ENCODE measurements around the gene CD300E.

CD300E gene

GRCh38 chr17:74598346-74599022 lies 25.1 kb downstream of the CD300E start (continued):
- no peak for TF ChIP-seq TCF4 (CRISPR knock-in tag; IDR thresholded peaks at IDR 0.05; ENCODE audit: borderline replicate concordance)
- TF ChIP-seq POU6F1 (CRISPR knock-in tag; IDR thresholded peaks at IDR 0.05; ENCODE audit: borderline replicate concordance, low read depth), result no peak
- TF ChIP-seq PPARA (CRISPR knock-in tag; IDR thresholded peaks at IDR 0.05; ENCODE audit: borderline replicate concordance), result no peak
- TF ChIP-seq CREB5 (CRISPR knock-in tag; IDR thresholded peaks at IDR 0.05; ENCODE audit: low read depth), result no peak
- TF ChIP-seq BACH2 (CRISPR knock-in tag; IDR thresholded peaks at IDR 0.05; ENCODE audit: borderline replicate concordance), result no peak

- no peak for ATAC-seq
- no peak for TF ChIP-seq ARNTL (CRISPR knock-in tag; IDR thresholded peaks at IDR 0.05; ENCODE audit: borderline replicate concordance, low read depth)
- no peak for TF ChIP-seq BACH2 (CRISPR knock-in tag; IDR thresholded peaks at IDR 0.05; ENCODE audit: borderline replicate concordance)
Observed at GRCh38 chr17:74597069-74597790, 26.3 kb downstream of the CD300E start.

- ATAC-seq, result no peak
- no peak for TF ChIP-seq CSRNP3 (CRISPR knock-in tag; IDR thresholded peaks at IDR 0.05)
- TF ChIP-seq CREB5 (CRISPR knock-in tag; IDR thresholded peaks at IDR 0.05; ENCODE audit: low read depth), result no peak
- TF ChIP-seq ARNTL (CRISPR knock-in tag; IDR thresholded peaks at IDR 0.05; ENCODE audit: borderline replicate concordance, low read depth), result no peak
- TF ChIP-seq TOX (CRISPR knock-in tag; IDR thresholded peaks at IDR 0.05; ENCODE audit: borderline replicate concordance), result no peak
- TF ChIP-seq BACH2 (CRISPR knock-in tag; IDR thresholded peaks at IDR 0.05; ENCODE audit: borderline replicate concordance), result no peak
- no peak for TF ChIP-seq ZNF565 (CRISPR knock-in tag; conservative IDR thresholded peaks at IDR 0.05; ENCODE audit: low read depth)
- no peak for TF ChIP-seq OSR1 (CRISPR knock-in tag; IDR thresholded peaks at IDR 0.05)
- no peak for TF ChIP-seq CSDC2 (CRISPR knock-in tag; IDR thresholded peaks at IDR 0.05)
- TF ChIP-seq ZNF8 (CRISPR knock-in tag; IDR thresholded peaks at IDR 0.05), result no peak
- TF ChIP-seq POU6F1 (CRISPR knock-in tag; IDR thresholded peaks at IDR 0.05; ENCODE audit: borderline replicate concordance, low read depth), result no peak
- TF ChIP-seq SNAI2 (CRISPR knock-in tag; IDR thresholded peaks at IDR 0.05), result no peak
- TF ChIP-seq RARB (CRISPR knock-in tag; IDR thresholded peaks at IDR 0.05), result no peak
- no peak for TF ChIP-seq GLIS3 (CRISPR knock-in tag; IDR thresholded peaks at IDR 0.05)
- TF ChIP-seq ESRRG (CRISPR knock-in tag; IDR thresholded peaks at IDR 0.05), result no peak
- TF ChIP-seq ZFP3 (CRISPR knock-in tag; IDR thresholded peaks at IDR 0.05), result no peak
- no peak for TF ChIP-seq ZNF70 (CRISPR knock-in tag; IDR thresholded peaks at IDR 0.05)
- no peak for TF ChIP-seq PATZ1 (CRISPR knock-in tag; IDR thresholded peaks at IDR 0.05; ENCODE audit: borderline replicate concordance)
- no peak for TF ChIP-seq ZFP30 (CRISPR knock-in tag; IDR thresholded peaks at IDR 0.05)
- no peak for TF ChIP-seq ISL1 (CRISPR knock-in tag; IDR thresholded peaks at IDR 0.05)
Observed at GRCh38 chr17:74595037-74595750, 28.3 kb downstream of the CD300E start.

All from SK-N-SH treated with all-trans-retinoic acid at 6 μM for 48 hours (cell line).